Stimulated activated naive CD8-positive, alpha-beta T cell treated with anti-CD3 and anti-CD28 coated beads, Interleukin-15, Interleukin-2, amounts not matched to agents 100 ng/mL and 50 ng/mL, for 24 hours (primary cell): ENCODE measurements around the gene THAP11.
A peak's percentile ranks its signal among the peaks of the same experiment; 100 is the strongest.

Experiments
- H3K27ac Mint-ChIP-seq: one replicate; pipeline ENCODE4 v1.8.0; 2021; ENCODE audit warnings: mild to moderate bottlenecking, mixed read lengths
- H3K27me3 Mint-ChIP-seq: one replicate; pipeline ENCODE4 v1.8.0; 2021; ENCODE audit warnings: mixed read lengths
- H3K36me3 Mint-ChIP-seq: one replicate; pipeline ENCODE4 v1.8.0; 2021; ENCODE audit warnings: low read depth, mixed read lengths
- H3K4me1 Mint-ChIP-seq: one replicate; pipeline ENCODE4 v1.8.0; 2021; ENCODE audit warnings: low read depth, mixed read lengths
- H3K4me3 Mint-ChIP-seq: one replicate; pipeline ENCODE4 v1.8.0; 2021; ENCODE audit warnings: mild to moderate bottlenecking, mixed read lengths
- H3K9me3 Mint-ChIP-seq: one replicate; pipeline ENCODE4 v1.8.0; 2021; ENCODE audit warnings: mixed read lengths

Gene THAP11

GRCh38 chr16:67865318-67865717 lies 23.2 kb downstream of the THAP11 start:
- Mint-ChIP-seq H3K27ac (peak overlapping the region; percentile 31), H3K4me3 (no peak overlapping the region), H3K27me3 (no peaks in the 10 kb centered on the region), H3K36me3 (peaks cover 47% of the 10 kb centered on the region), H3K4me1 (no peaks in the 10 kb centered on the region), H3K9me3 (no peaks in the 10 kb centered on the region)

GRCh38 chr16:67868290-67868689 lies 26.2 kb downstream of the THAP11 start:
- Mint-ChIP-seq H3K4me3 (no peak overlapping the region), H3K4me1 (peaks cover 4% of the 10 kb centered on the region), H3K9me3 (no peaks in the 10 kb centered on the region), H3K27me3 (no peaks in the 10 kb centered on the region), H3K27ac (peak overlapping the region; percentile 40), H3K36me3 (peaks cover 49% of the 10 kb centered on the region)

- Mint-ChIP-seq H3K27me3 (no peaks in the 10 kb centered on the region), H3K27ac (no peak overlapping the region), H3K36me3 (peaks cover 47% of the 10 kb centered on the region), H3K9me3 (no peaks in the 10 kb centered on the region), H3K4me1 (peaks cover 16% of the 10 kb centered on the region), H3K4me3 (no peak overlapping the region)
Measured at GRCh38 chr16:67869653-67870052, 27.5 kb downstream of the THAP11 start.

GRCh38 chr16:67871256-67871655 lies 29.1 kb downstream of the THAP11 start:
- no peaks in the 10 kb centered on the region for H3K27me3 Mint-ChIP-seq
- H3K4me1 Mint-ChIP-seq = peaks cover 26% of the 10 kb centered on the region
- H3K4me3 Mint-ChIP-seq = no peak overlapping the region
- no peaks in the 10 kb centered on the region for H3K9me3 Mint-ChIP-seq
- H3K27ac Mint-ChIP-seq = no peak overlapping the region
- H3K36me3 Mint-ChIP-seq = peaks cover 39% of the 10 kb centered on the region

- Mint-ChIP-seq H3K4me3 (peak overlapping the region; percentile 87), H3K27me3 (no peaks in the 10 kb centered on the region), H3K9me3 (no peaks in the 10 kb centered on the region), H3K27ac (peak overlapping the region; percentile 61), H3K4me1 (peaks cover 26% of the 10 kb centered on the region), H3K36me3 (peaks cover 34% of the 10 kb centered on the region)
Measured at GRCh38 chr16:67872131-67872630, 30.1 kb downstream of the THAP11 start.

- Mint-ChIP-seq H3K9me3 (no peaks in the 10 kb centered on the region), H3K4me3 (peak within 1 kb of the TSS; percentile 87), H3K36me3 (peaks cover 38% of the 10 kb centered on the region), H3K27ac (peak within 1 kb of the TSS; percentile 77), H3K4me1 (peaks cover 26% of the 10 kb centered on the region), H3K27me3 (no peaks in the 10 kb centered on the region)
Measured at GRCh38 chr16:67872631-67873434, 30.7 kb downstream of the THAP11 start, which contains the start of gene EDC4. Gene EDC4, plus strand, starts transcription at chr16:67873052. Its CDS starts 210 bp downstream, at chr16:67873262.

- H3K4me3 Mint-ChIP-seq = peak overlapping the region; percentile 87
- H3K27me3 Mint-ChIP-seq = no peaks in the 10 kb centered on the region
- no peaks in the 10 kb centered on the region for H3K9me3 Mint-ChIP-seq
- peaks cover 36% of the 10 kb centered on the region for H3K36me3 Mint-ChIP-seq
- H3K27ac Mint-ChIP-seq = peak overlapping the region; percentile 77
- H3K4me1 Mint-ChIP-seq = peaks cover 26% of the 10 kb centered on the region
Measured at GRCh38 chr16:67873435-67874370, 31.6 kb downstream of the THAP11 start.

GRCh38 chr16:67874372-67874771 lies 32.3 kb downstream of the THAP11 start:
- Mint-ChIP-seq H3K4me1 (peaks cover 26% of the 10 kb centered on the region), H3K9me3 (no peaks in the 10 kb centered on the region), H3K36me3 (peaks cover 43% of the 10 kb centered on the region), H3K27me3 (no peaks in the 10 kb centered on the region), H3K27ac (peak overlapping the region; percentile 77), H3K4me3 (peak overlapping the region; percentile 87)

- peaks cover 26% of the 10 kb centered on the region for H3K4me1 Mint-ChIP-seq
- no peaks in the 10 kb centered on the region for H3K27me3 Mint-ChIP-seq
- H3K27ac Mint-ChIP-seq = no peak overlapping the region
- H3K36me3 Mint-ChIP-seq = peaks cover 43% of the 10 kb centered on the region
- H3K4me3 Mint-ChIP-seq = no peak overlapping the region
- H3K9me3 Mint-ChIP-seq = no peaks in the 10 kb centered on the region
Measured at GRCh38 chr16:67877064-67877463, 34.9 kb downstream of the THAP11 start.

GRCh38 chr16:67878232-67878631 lies 36.1 kb downstream of the THAP11 start:
- no peak overlapping the region for H3K27ac Mint-ChIP-seq
- no peaks in the 10 kb centered on the region for H3K9me3 Mint-ChIP-seq
- H3K4me1 Mint-ChIP-seq = peaks cover 22% of the 10 kb centered on the region
- no peaks in the 10 kb centered on the region for H3K27me3 Mint-ChIP-seq
- H3K36me3 Mint-ChIP-seq = peaks cover 52% of the 10 kb centered on the region
- no peak overlapping the region for H3K4me3 Mint-ChIP-seq

GRCh38 chr16:67878846-67879245 lies 36.7 kb downstream of the THAP11 start:
- Mint-ChIP-seq H3K27ac (no peak overlapping the region), H3K4me3 (no peak overlapping the region), H3K9me3 (no peaks in the 10 kb centered on the region), H3K27me3 (no peaks in the 10 kb centered on the region), H3K36me3 (peaks cover 58% of the 10 kb centered on the region), H3K4me1 (peaks cover 18% of the 10 kb centered on the region)

GRCh38 chr16:67879462-67879861 lies 37.3 kb downstream of the THAP11 start:
- H3K27me3 Mint-ChIP-seq = no peaks in the 10 kb centered on the region
- H3K9me3 Mint-ChIP-seq = no peaks in the 10 kb centered on the region
- H3K4me3 Mint-ChIP-seq = no peak overlapping the region
- no peak overlapping the region for H3K27ac Mint-ChIP-seq
- H3K4me1 Mint-ChIP-seq = peaks cover 12% of the 10 kb centered on the region
- peaks cover 61% of the 10 kb centered on the region for H3K36me3 Mint-ChIP-seq

- Mint-ChIP-seq H3K36me3 (peaks cover 63% of the 10 kb centered on the region), H3K4me1 (peaks cover 7% of the 10 kb centered on the region), H3K27me3 (no peaks in the 10 kb centered on the region), H3K9me3 (no peaks in the 10 kb centered on the region), H3K27ac (no peak overlapping the region), H3K4me3 (no peak overlapping the region)
Measured at GRCh38 chr16:67879936-67880335, 37.8 kb downstream of the THAP11 start.

- H3K4me1 Mint-ChIP-seq = peaks cover under 1% of the 10 kb centered on the region
- no peaks in the 10 kb centered on the region for H3K27me3 Mint-ChIP-seq
- no peak overlapping the region for H3K27ac Mint-ChIP-seq
- no peak overlapping the region for H3K4me3 Mint-ChIP-seq
- H3K9me3 Mint-ChIP-seq = no peaks in the 10 kb centered on the region
- peaks cover 63% of the 10 kb centered on the region for H3K36me3 Mint-ChIP-seq
Measured at GRCh38 chr16:67880584-67880983, 38.5 kb downstream of the THAP11 start.
